Measurements from ENCODE around the gene LSG1. TPM values are rescaled to one million over a fixed set of nuclear protein-coding genes. Genes with fewer than 3 reads are reported as not detected.

LSG1 gene
- total RNA-seq, 1 donor from 2014 or later = 26.1 TPM

- Histone ChIP-seq H3K27me3 (ENCODE audit: control insufficient read depth, insufficient read depth, low read length) (no peaks in the 10 kb centered on the region), H3K4me3 (ENCODE audit: low read depth, low read length) (no peak overlapping the region), H3K36me3 (ENCODE audit: control insufficient read depth, insufficient read depth, low read length) (no peaks in the 10 kb centered on the region)
- DNase-seq (ENCODE audit: low read depth) = no peak
- TF ChIP-seq, protein P1, sequence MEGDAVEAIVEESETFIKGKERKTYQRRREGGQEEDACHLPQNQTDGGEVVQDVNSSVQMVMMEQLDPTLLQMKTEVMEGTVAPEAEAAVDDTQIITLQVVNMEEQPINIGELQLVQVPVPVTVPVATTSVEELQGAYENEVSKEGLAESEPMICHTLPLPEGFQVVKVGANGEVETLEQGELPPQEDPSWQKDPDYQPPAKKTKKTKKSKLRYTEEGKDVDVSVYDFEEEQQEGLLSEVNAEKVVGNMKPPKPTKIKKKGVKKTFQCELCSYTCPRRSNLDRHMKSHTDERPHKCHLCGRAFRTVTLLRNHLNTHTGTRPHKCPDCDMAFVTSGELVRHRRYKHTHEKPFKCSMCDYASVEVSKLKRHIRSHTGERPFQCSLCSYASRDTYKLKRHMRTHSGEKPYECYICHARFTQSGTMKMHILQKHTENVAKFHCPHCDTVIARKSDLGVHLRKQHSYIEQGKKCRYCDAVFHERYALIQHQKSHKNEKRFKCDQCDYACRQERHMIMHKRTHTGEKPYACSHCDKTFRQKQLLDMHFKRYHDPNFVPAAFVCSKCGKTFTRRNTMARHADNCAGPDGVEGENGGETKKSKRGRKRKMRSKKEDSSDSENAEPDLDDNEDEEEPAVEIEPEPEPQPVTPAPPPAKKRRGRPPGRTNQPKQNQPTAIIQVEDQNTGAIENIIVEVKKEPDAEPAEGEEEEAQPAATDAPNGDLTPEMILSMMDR (IDR thresholded peaks at IDR 0.05; ENCODE audit: insufficient read depth, low read length, poor library complexity, severe bottlenecking) = no peak
Observed at GRCh38 chr3:194714137-194714455, 42.1 kb upstream of the LSG1 start.

GRCh38 chr3:194713299-194714136 is 41.5 kb upstream of the LSG1 start:
- DNase-seq (ENCODE audit: low read depth) = no peak
- H3K4me3 ChIP-seq (ENCODE audit: low read depth, low read length) = no peak overlapping the region
- TF ChIP-seq, protein P1 (IDR thresholded peaks at IDR 0.05; ENCODE audit: insufficient read depth, low read length, poor library complexity, severe bottlenecking) = no peak
- no peaks in the 10 kb centered on the region for H3K36me3 ChIP-seq (ENCODE audit: control insufficient read depth, insufficient read depth, low read length)
- no peaks in the 10 kb centered on the region for H3K27me3 ChIP-seq (ENCODE audit: control insufficient read depth, insufficient read depth, low read length)

- peak; percentile 99 for DNase-seq (ENCODE audit: low read depth)
- Histone ChIP-seq H3K36me3 (ENCODE audit: control insufficient read depth, insufficient read depth, low read length) (no peaks in the 10 kb centered on the region), H3K27me3 (ENCODE audit: control insufficient read depth, insufficient read depth, low read length) (no peaks in the 10 kb centered on the region), H3K4me3 (ENCODE audit: low read depth, low read length) (no peak overlapping the region)
- TF ChIP-seq, protein P1 (IDR thresholded peaks at IDR 0.05; ENCODE audit: insufficient read depth, low read length, poor library complexity, severe bottlenecking) = peak; percentile 25
Observed at GRCh38 chr3:194711913-194712312, 39.9 kb upstream of the LSG1 start.

- TF ChIP-seq, protein P1 (IDR thresholded peaks at IDR 0.05; ENCODE audit: insufficient read depth, low read length, poor library complexity, severe bottlenecking) = no peak
- Histone ChIP-seq H3K36me3 (ENCODE audit: control insufficient read depth, insufficient read depth, low read length) (no peaks in the 10 kb centered on the region), H3K27me3 (ENCODE audit: control insufficient read depth, insufficient read depth, low read length) (no peaks in the 10 kb centered on the region), H3K4me3 (ENCODE audit: low read depth, low read length) (no peak overlapping the region)
- DNase-seq (ENCODE audit: low read depth) = no peak
Observed at GRCh38 chr3:194711286-194711685, 39.3 kb upstream of the LSG1 start.

DNA sequence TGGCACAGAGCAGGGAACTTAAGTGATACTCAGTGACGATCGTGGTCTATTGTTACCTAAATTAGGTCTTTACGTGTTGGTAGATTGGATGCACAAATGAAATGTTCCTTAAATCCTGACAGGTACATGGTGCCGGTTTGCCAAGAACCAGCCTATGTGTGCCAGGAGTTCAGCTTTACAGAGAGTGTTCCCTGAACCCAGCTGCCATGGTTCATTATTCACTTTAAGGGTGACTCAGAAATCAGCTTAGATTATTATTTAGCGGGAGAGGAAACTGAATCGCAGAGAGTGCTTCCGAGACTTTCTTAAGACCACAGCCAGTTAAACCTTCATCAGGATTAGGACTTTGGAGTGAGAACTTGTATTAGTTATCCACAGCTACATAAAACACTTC is 35.2 kb upstream of the LSG1 start:
- no peak overlapping the region for H3K4me3 ChIP-seq (ENCODE audit: low read depth, low read length)
- H3K27me3 ChIP-seq (ENCODE audit: control insufficient read depth, insufficient read depth, low read length) = no peaks in the 10 kb centered on the region
- TF ChIP-seq, protein P1 (IDR thresholded peaks at IDR 0.05; ENCODE audit: insufficient read depth, low read length, poor library complexity, severe bottlenecking) = no peak
- no peak for DNase-seq (ENCODE audit: low read depth)
- H3K36me3 ChIP-seq (ENCODE audit: control insufficient read depth, insufficient read depth, low read length) = no peaks in the 10 kb centered on the region

GRCh38 chr3:194705761-194706160 is 33.8 kb upstream of the LSG1 start:
- DNase-seq (ENCODE audit: low read depth) = no peak
- no peaks in the 10 kb centered on the region for H3K36me3 ChIP-seq (ENCODE audit: control insufficient read depth, insufficient read depth, low read length)
- TF ChIP-seq, protein P1 (IDR thresholded peaks at IDR 0.05; ENCODE audit: insufficient read depth, low read length, poor library complexity, severe bottlenecking) = no peak
- H3K4me3 ChIP-seq (ENCODE audit: low read depth, low read length) = no peak overlapping the region
- no peaks in the 10 kb centered on the region for H3K27me3 ChIP-seq (ENCODE audit: control insufficient read depth, insufficient read depth, low read length)

All from kidney epithelial cell (primary cell).